ENCODE measurements around the gene PRKAG1.

GRCh38 chr12:49018261-49019119 is at the start of gene PRKAG1:
- peak; percentile 72 for TF ChIP-seq CTCF (conservative IDR thresholded peaks at IDR 0.05; ENCODE audit: low read length)
- TF ChIP-seq EZH2phosphoT487 (IDR thresholded peaks at IDR 0.05; ENCODE audit: borderline replicate concordance, low read depth, low read length): no peak

Measured in OCI-LY7 (cell line).